Nephron (organoid): Measurements from ENCODE around the gene MAML3.

Experiments
- H3K27ac Mint-ChIP-seq, 3 experiments: 2 replicates each; pipeline ENCODE4 v1.8.0; 2020; ENCODE audit warnings: mixed read lengths in 3 of 3, mild to moderate bottlenecking in 2 of 3, moderate library complexity in 1 of 3
- H3K27me3 Mint-ChIP-seq: 2 replicates; pipeline ENCODE4 v1.8.0; 2021; ENCODE audit warnings: low read depth, mild to moderate bottlenecking, moderate library complexity, mixed read lengths
- H3K36me3 Mint-ChIP-seq: 2 replicates; pipeline ENCODE4 v1.8.0; 2020; ENCODE audit warnings: low read depth, mixed read lengths
- H3K4me1 Mint-ChIP-seq: 2 replicates; pipeline ENCODE4 v1.8.0; 2020; ENCODE audit warnings: mixed read lengths
- H3K4me3 Mint-ChIP-seq, 3 experiments: 2 replicates each; pipeline ENCODE4 v1.8.0; 2020; ENCODE audit warnings: mild to moderate bottlenecking in 3 of 3, mixed read lengths in 3 of 3, moderate library complexity in 2 of 3
- H3K9me3 Mint-ChIP-seq: 2 replicates; pipeline ENCODE4 v1.8.0; 2020; ENCODE audit warnings: mixed read lengths
- CTCF ChIP-seq, 3 experiments: fragments of 200-600 bp; sonication (generic); IDR thresholded peaks; one replicate each; pipeline ENCODE4 v1.5.0; 2021; ENCODE audit warnings: antibody characterized with exemption in 3 of 3; ENCODE audit not compliant: unreplicated experiment in 3 of 3

MAML3 gene

GRCh38 chr4:139682309-139682708 is 471.7 kb downstream of the MAML3 start:
- H3K9me3 Mint-ChIP-seq = peaks cover 22% of the 10 kb centered on the region
- TF ChIP-seq CTCF (IDR thresholded peaks at IDR 0.05; ENCODE audit: unreplicated experiment in 3 of 3) = no peak
- H3K36me3 Mint-ChIP-seq = peaks cover 84% of the 10 kb centered on the region
- H3K4me1 Mint-ChIP-seq = peaks cover 7% of the 10 kb centered on the region
- no peaks in the 10 kb centered on the region for H3K27me3 Mint-ChIP-seq
- no peak overlapping the region for H3K4me3 Mint-ChIP-seq
- H3K27ac Mint-ChIP-seq = peak overlapping the region; percentile 4 to 18 (median 8)

- Mint-ChIP-seq H3K4me3 (no peak overlapping the region), H3K9me3 (peaks cover 11% of the 10 kb centered on the region), H3K27me3 (no peaks in the 10 kb centered on the region), H3K4me1 (no peaks in the 10 kb centered on the region), H3K27ac (no peak overlapping the region), H3K36me3 (peaks cover 52% of the 10 kb centered on the region)
- TF ChIP-seq CTCF (IDR thresholded peaks at IDR 0.05; ENCODE audit: unreplicated experiment in 3 of 3) = no peak
Observed at GRCh38 chr4:139676913-139677585, 476.9 kb downstream of the MAML3 start.

- TF ChIP-seq CTCF (IDR thresholded peaks at IDR 0.05; ENCODE audit: unreplicated experiment in 3 of 3) = no peak
- H3K27me3 Mint-ChIP-seq = no peaks in the 10 kb centered on the region
Observed at GRCh38 chr4:139676365-139676764, 477.6 kb downstream of the MAML3 start.

GRCh38 chr4:139675651-139676050 is 478.3 kb downstream of the MAML3 start:
- Mint-ChIP-seq H3K36me3 (peaks cover 46% of the 10 kb centered on the region), H3K27ac (no peak overlapping the region), H3K27me3 (no peaks in the 10 kb centered on the region), H3K4me1 (no peaks in the 10 kb centered on the region), H3K9me3 (peaks cover 11% of the 10 kb centered on the region), H3K4me3 (no peak overlapping the region)
- TF ChIP-seq CTCF (IDR thresholded peaks at IDR 0.05; ENCODE audit: unreplicated experiment in 3 of 3) = no peak

More at GRCh38 chr4:139676365-139676764, 477.6 kb downstream of the MAML3 start:
- Mint-ChIP-seq H3K36me3 (peaks cover 50% of the 10 kb centered on the region), H3K4me1 (no peaks in the 10 kb centered on the region), H3K27ac (no peak overlapping the region), H3K9me3 (peaks cover 11% of the 10 kb centered on the region), H3K4me3 (no peak overlapping the region)

- no peak for TF ChIP-seq CTCF (IDR thresholded peaks at IDR 0.05; ENCODE audit: unreplicated experiment in 3 of 3)
- peaks cover 8% of the 10 kb centered on the region for H3K9me3 Mint-ChIP-seq
- H3K27ac Mint-ChIP-seq = no peak overlapping the region
- peaks cover 40% of the 10 kb centered on the region for H3K36me3 Mint-ChIP-seq
- no peaks in the 10 kb centered on the region for H3K27me3 Mint-ChIP-seq
- no peak overlapping the region for H3K4me3 Mint-ChIP-seq
- no peaks in the 10 kb centered on the region for H3K4me1 Mint-ChIP-seq
Observed at GRCh38 chr4:139674875-139675550, 479.0 kb downstream of the MAML3 start.

GRCh38 chr4:139672732-139673131 is 481.3 kb downstream of the MAML3 start:
- Mint-ChIP-seq H3K27me3 (no peaks in the 10 kb centered on the region), H3K4me1 (peaks cover 12% of the 10 kb centered on the region), H3K36me3 (peaks cover 17% of the 10 kb centered on the region), H3K27ac (no peak overlapping the region), H3K9me3 (no peaks in the 10 kb centered on the region), H3K4me3 (no peak overlapping the region)
- no peak for TF ChIP-seq CTCF (IDR thresholded peaks at IDR 0.05; ENCODE audit: unreplicated experiment in 3 of 3)
